ENCODE data around the gene ERMN. TPM values are rescaled to one million over a fixed set of nuclear protein-coding genes. Genes with fewer than 3 reads are reported as not detected.
"Not testable (repeated sequence)": the region's sequence is repeated elsewhere in the genome, so short reads cannot be mapped to it uniquely, and the experiment has no call there.

The ERMN gene
- total RNA-seq (1 to 10 TPM in 1 of 5 donors, under 1 TPM in 1, not detected in 3; 0.58 to 5.7 TPM), polyA plus RNA-seq (under 1 TPM in 1 of 3 donors, not detected in 2; 0.43 TPM)
- long read RNA-seq, donor 1: 0 reads
- long read RNA-seq, donor 2: 0 reads
- long read RNA-seq, donor 3: 0 reads
- long read RNA-seq, donor 4: 0 reads
- long read RNA-seq, donor 5: 0 reads
- long read RNA-seq, donor 6: 0 reads
- long read RNA-seq, donor 7: 0 reads
- long read RNA-seq, donor 8, partial matches to known transcripts: 0 of 1 reads
- long read RNA-seq, donor 8, other reads (novel, unspliced or antisense): 0 of 1 reads
- long read RNA-seq, donor 9: 0 reads
- long read RNA-seq, donor 10: 0 reads

DNA sequence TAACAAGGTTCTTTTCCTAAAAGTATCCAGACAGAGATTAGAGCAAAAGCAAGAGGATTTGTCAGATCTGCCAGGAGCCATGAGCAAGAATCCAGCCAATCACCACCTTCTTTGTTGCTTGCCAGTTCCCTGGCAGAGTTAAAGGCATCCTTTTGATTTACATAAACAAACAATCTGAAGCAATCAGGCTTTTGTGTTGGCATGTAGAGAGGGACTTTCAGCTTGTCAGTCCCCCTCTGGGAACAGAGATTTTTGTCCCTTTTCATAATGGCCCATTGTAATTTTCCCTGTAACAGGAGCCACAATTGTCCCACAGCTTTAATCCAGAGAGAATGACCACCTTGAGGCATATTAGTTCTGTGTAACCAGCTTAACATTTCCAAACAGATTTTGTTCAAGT, at the start of gene ERMN:
Gene ERMN, minus strand, starts transcription at position 39 of the 400 bp plus-strand sequence. CDS start 182 bp downstream, outside the sequence.
- Histone ChIP-seq H3K36me3 (no peaks in the 10 kb centered on the region), H3K9me3 (no peaks in the 10 kb centered on the region), H3K4me1 (peaks cover 0 to 24% (median 18%) of the 10 kb centered on the region in 4 donors), H3K27ac (no peak within 1 kb of the TSS), H3K27me3 (no peaks in the 10 kb centered on the region), H3K4me3 (no peak within 1 kb of the TSS)
- no peak for TF ChIP-seq POLR2A (IDR thresholded peaks at IDR 0.05)
- no peak for TF ChIP-seq POLR2AphosphoS5 (IDR thresholded peaks at IDR 0.05)
- no peak for TF ChIP-seq CTCF (IDR thresholded peaks at IDR 0.05)
- no peak for TF ChIP-seq EP300 (IDR thresholded peaks at IDR 0.05)
- DNase-seq: no peak
- intact Hi-C loops (cut with DNase I; ENCODE audit: low total_unique reads): loop anchor here (10.0 kb wide), 1 partner anchor 169 kb away; no protein-coding TSS in a partner anchor

DNA sequence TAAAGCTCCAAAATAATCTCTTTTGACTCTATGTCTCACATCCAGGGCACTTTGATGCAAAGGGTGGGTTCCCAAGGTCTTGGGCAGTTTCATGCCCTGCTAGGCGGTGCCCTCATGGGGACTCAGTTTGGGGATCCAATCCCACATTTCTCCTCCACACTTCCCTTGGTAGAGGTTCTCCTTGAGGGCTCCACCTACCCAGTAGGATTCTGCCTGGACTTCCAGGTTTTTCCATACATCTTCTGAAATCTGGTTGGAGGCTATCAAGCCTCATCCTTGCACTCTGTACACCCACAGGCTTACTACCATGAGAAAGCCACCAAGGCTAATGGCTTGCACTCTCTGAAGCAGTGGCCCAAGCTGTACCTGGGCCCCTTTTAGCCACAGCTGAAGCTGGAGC, 49.8 kb upstream of the ERMN start:
- H3K4me1 ChIP-seq: no peaks in the 10 kb centered on the region
- H3K9me3 ChIP-seq: peaks cover 3 to 26% (median 21%) of the 10 kb centered on the region in 4 donors
- DNase-seq: no peak
- TF ChIP-seq POLR2A (IDR thresholded peaks at IDR 0.05) (no peak), POLR2AphosphoS5 (IDR thresholded peaks at IDR 0.05) (no peak), EP300 (IDR thresholded peaks at IDR 0.05) (no peak), CTCF (IDR thresholded peaks at IDR 0.05) (no peak)
- H3K27me3 ChIP-seq: no peaks in the 10 kb centered on the region
- intact Hi-C loops (cut with DNase I; ENCODE audit: low total_unique reads): no loop called here
- WGBS, 5 donors: 92 to 100% (median 100%) methylated on average over 1 of the region's 1 CpG
- no peaks in the 10 kb centered on the region for H3K36me3 ChIP-seq
- H3K4me3 ChIP-seq: no peak overlapping the region
- H3K27ac ChIP-seq: no peak overlapping the region

- H3K4me1 ChIP-seq; H3K27me3 ChIP-seq; H3K27ac ChIP-seq; H3K9me3 ChIP-seq; DNase-seq; H3K4me3 ChIP-seq; H3K36me3 ChIP-seq; intact Hi-C loops (cut with DNase I; ENCODE audit: low total_unique reads): not testable (repeated sequence)
- WGBS, 5 donors: 94 to 97% (median 97%) methylated on average over 11 to 17 of the region's 25 CpGs
These were observed 42.9 kb upstream of the ERMN start for GRCh38 chr2:157368508-157368907.

DNA sequence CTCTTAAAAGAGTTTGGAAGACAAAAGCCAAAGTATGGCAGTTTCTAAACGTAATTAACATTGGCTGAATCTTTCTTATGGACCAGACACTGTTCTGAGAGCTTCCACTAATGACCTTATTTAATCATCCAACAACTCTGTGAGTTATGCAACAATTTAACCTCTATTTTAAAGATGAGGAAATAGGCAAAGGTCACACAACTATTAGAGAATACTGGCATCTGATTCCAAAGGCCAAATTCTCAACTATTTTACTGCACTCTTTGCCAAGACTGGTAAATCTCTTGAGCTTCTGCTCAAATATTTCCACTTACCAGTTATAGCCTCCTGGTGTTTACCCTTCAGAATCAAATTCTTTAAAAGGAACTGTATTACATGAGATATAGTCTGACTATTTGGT, 42.1 kb upstream of the ERMN start:
- Histone ChIP-seq H3K27me3 (no peaks in the 10 kb centered on the region), H3K36me3 (no peaks in the 10 kb centered on the region), H3K27ac (no peak overlapping the region), H3K4me3 (no peak overlapping the region), H3K9me3 (no peaks in the 10 kb centered on the region), H3K4me1 (no peaks in the 10 kb centered on the region)
- DNase-seq: no peak
- intact Hi-C loops (cut with DNase I; ENCODE audit: low total_unique reads): no loop called here
- TF ChIP-seq POLR2AphosphoS5 (IDR thresholded peaks at IDR 0.05): no peak
- no peak for TF ChIP-seq EP300 (IDR thresholded peaks at IDR 0.05)
- TF ChIP-seq CTCF (IDR thresholded peaks at IDR 0.05): no peak
- TF ChIP-seq POLR2A (IDR thresholded peaks at IDR 0.05): no peak
- WGBS, 5 donors: 42 to 74% (median 67%) methylated on average over 1 of the region's 1 CpG
